Measurements from ENCODE around the gene BMF.

- TF ChIP-seq EP300 (IDR thresholded peaks at IDR 0.05), result no peak
- TF ChIP-seq CTCF (IDR thresholded peaks at IDR 0.05), result no peak
- no peak for TF ChIP-seq POLR2A (IDR thresholded peaks at IDR 0.05)
- TF ChIP-seq POLR2AphosphoS5 (IDR thresholded peaks at IDR 0.05), result no peak
Observed at GRCh38 chr15:40085266-40085665, 23.4 kb downstream of the BMF start.

All from sigmoid colon (tissue), 4 donors.